SK-N-SH (cell line): ENCODE data around the gene TSSC4. TPM values are rescaled to one million over a fixed set of nuclear protein-coding genes. Genes with fewer than 3 reads are reported as not detected.

ENCODE experiments used
- CTCF ChIA-PET: fragments of 300-600, 350-600 bp; formaldehyde crosslinking; extraction: SDS; loops from one replicate; lab custom pipeline; 2021; lab: Yijun Ruan, JAX
- POLR2A ChIA-PET: fragments of 350-600 bp; sonication (Branson Sonifier 250); formaldehyde crosslinking; extraction: SDS; loops from one replicate; lab custom pipeline; 2020; ENCODE audit warnings: antibody characterized with exemption, inconsistent platforms; lab: Yijun Ruan, JAX
- DNase-seq: peaks from one replicate; pipeline ENCODE4 v3.0.0; 2012
- H2AFZ ChIP-seq: fragments of 200-600 bp; sonication (generic); 2 replicates; pipeline ENCODE4 v1.8.1; 2016; ENCODE audit warnings: antibody characterized with exemption, mild to moderate bottlenecking, low read depth
- H3F3A ChIP-seq: fragments of 200-600 bp; sonication (generic); replicated peaks from 2 replicates; pipeline ENCODE3; 2016; ENCODE audit warnings: antibody characterized with exemption, mild to moderate bottlenecking; ENCODE audit not compliant: insufficient read depth
- H3K27ac ChIP-seq, 2 experiments: fragments of 200-500 bp in 1 of 2; fragments of 200-600 bp in 1 of 2; sonication (Bioruptor generic) in 1 of 2; sonication (generic), shearing (Covaris generic) in 1 of 2; 2 replicates each; pipeline versions ENCODE4 v1.5.1 to v1.6.1; 2014 to 2016; ENCODE audit warnings: low read depth in 2 of 2, inconsistent platforms in 1 of 2, low read length in 1 of 2, mild to moderate bottlenecking in 1 of 2, mixed read lengths in 1 of 2
- H3K27me3 ChIP-seq: fragments of 200-600 bp; sonication (generic), shearing (Covaris generic); 2 replicates; pipeline ENCODE4 v1.6.1; 2016; ENCODE audit warnings: mixed run types; ENCODE audit not compliant: insufficient read depth
- H3K36me3 ChIP-seq, 2 experiments: fragments of 200-500 bp in 1 of 2; fragments of 200-600 bp in 1 of 2; sonication (Bioruptor generic) in 1 of 2; sonication (generic) in 1 of 2; replicated peaks in 1 of 2; 2 replicates each; pipeline versions ENCODE3 to v1.5.1; 2014 to 2016; ENCODE audit warnings: low read length in 1 of 2, mild to moderate bottlenecking in 1 of 2; ENCODE audit not compliant: insufficient read depth in 2 of 2, control insufficient read depth in 1 of 2
- H3K4me1 ChIP-seq, 2 experiments: fragments of 200-500 bp in 1 of 2; fragments of 200-600 bp in 1 of 2; sonication (Bioruptor generic) in 1 of 2; sonication (generic), shearing (Covaris generic) in 1 of 2; 2 replicates each; pipeline versions ENCODE4 v1.5.1 to v1.6.1; 2014 to 2016; ENCODE audit warnings: low read depth in 1 of 2, low read length in 1 of 2, mixed run types in 1 of 2; ENCODE audit not compliant: insufficient read depth in 2 of 2, control insufficient read depth in 1 of 2
- H3K4me2 ChIP-seq: fragments of 200-600 bp; sonication (generic), shearing (Covaris generic); 2 replicates; pipeline ENCODE4 v1.6.1; 2017; ENCODE audit warnings: mixed run types
- H3K4me3 ChIP-seq, 2 experiments: fragments of 200-500 bp in 1 of 2; fragments of 200-600 bp in 1 of 2; sonication (Bioruptor generic) in 1 of 2; sonication (generic), shearing (Covaris generic) in 1 of 2; 2 replicates each; pipeline versions ENCODE4 v1.5.1 to v1.8.1; 2014 to 2016; ENCODE audit warnings: low read depth in 2 of 2, inconsistent platforms in 1 of 2, low read length in 1 of 2, mild to moderate bottlenecking in 1 of 2, mixed read lengths in 1 of 2, moderate library complexity in 1 of 2
- H3K79me2 ChIP-seq: fragments of 200-600 bp; sonication (generic); 2 replicates; pipeline ENCODE4 v1.8.1; 2017; ENCODE audit warnings: mild to moderate bottlenecking; ENCODE audit not compliant: insufficient read depth
- H3K9ac ChIP-seq: fragments of 200-600 bp; sonication (generic); 2 replicates; pipeline ENCODE4 v1.6.1; 2017; ENCODE audit warnings: mixed run types
- H3K9me2 ChIP-seq: fragments of 200-600 bp; sonication (generic); 2 replicates; pipeline ENCODE4 v1.6.1; 2017; ENCODE audit warnings: mixed run types
- H3K9me3 ChIP-seq: fragments of 200-600 bp; sonication (generic); 2 replicates; pipeline ENCODE4 v1.6.1; 2017; ENCODE audit warnings: mixed run types, mild to moderate bottlenecking, moderate library complexity
- H4K20me1 ChIP-seq: fragments of 200-600 bp; sonication (generic); 2 replicates; pipeline ENCODE4 v1.6.1; 2017; ENCODE audit warnings: mild to moderate bottlenecking, mixed run types; ENCODE audit not compliant: insufficient read depth
- CHD2 ChIP-seq: fragments of 150-350 bp; IDR thresholded peaks from 2 replicates; pipeline ENCODE4 v1.6.1; 2018; ENCODE audit warnings: low read length; ENCODE audit not compliant: partially characterized antibody
- CTCF ChIP-seq: fragments of 200-600 bp; sonication (generic); IDR thresholded peaks from 2 replicates; pipeline ENCODE4 v1.6.1; 2017; ENCODE audit warnings: antibody characterized with exemption, mild to moderate bottlenecking, moderate library complexity
- ELF1 ChIP-seq: IDR thresholded peaks from 2 replicates; pipeline ENCODE4 v1.4.0; 2012
- EZH2phosphoT487 ChIP-seq: fragments of 200-600 bp; sonication (generic); IDR thresholded peaks from 2 replicates; pipeline ENCODE4 v1.6.1; 2017; ENCODE audit warnings: low read depth, mixed run types, mild to moderate bottlenecking, antibody characterized with exemption, moderate library complexity, borderline replicate concordance
- FOSL2 ChIP-seq: IDR thresholded peaks from 2 replicates; pipeline ENCODE4 v1.4.0; 2012; ENCODE audit warnings: low read depth, mild to moderate bottlenecking, moderate library complexity, borderline replicate concordance
- FOXM1 ChIP-seq: IDR thresholded peaks from 2 replicates; pipeline ENCODE4 v1.4.0; 2012; ENCODE audit warnings: low read depth, mild to moderate bottlenecking
- JUND ChIP-seq: IDR thresholded peaks from 2 replicates; pipeline ENCODE4 v1.4.0; 2012
- MAX ChIP-seq: IDR thresholded peaks from 2 replicates; pipeline ENCODE4 v1.4.0; 2012; ENCODE audit warnings: low read depth
- MXI1 ChIP-seq: IDR thresholded peaks from 2 replicates; pipeline ENCODE4 v1.6.1; 2012; ENCODE audit warnings: mild to moderate bottlenecking, low read depth, low read length, improper control_type of control experiment
- NRF1 ChIP-seq: IDR thresholded peaks from 2 replicates; pipeline ENCODE4 v1.6.1; 2012; ENCODE audit warnings: low read depth, mild to moderate bottlenecking, low read length
- RCOR1 ChIP-seq: fragments of 150-350 bp; IDR thresholded peaks from 2 replicates; pipeline ENCODE4 v1.6.1; 2017; ENCODE audit warnings: antibody characterized with exemption, low read length
- REST ChIP-seq: IDR thresholded peaks from 2 replicates; pipeline ENCODE4 v1.6.1; 2012; ENCODE audit warnings: mild to moderate bottlenecking, low read depth, low read length, moderate library complexity
- RFX5 ChIP-seq: IDR thresholded peaks from 2 replicates; pipeline ENCODE4 v1.6.1; 2012; ENCODE audit warnings: mild to moderate bottlenecking, improper control_type of control experiment, low read length
- USF1 ChIP-seq: IDR thresholded peaks from 2 replicates; pipeline ENCODE4 v1.4.0; 2012; ENCODE audit warnings: low read depth, borderline replicate concordance
- ZBTB33 ChIP-seq: IDR thresholded peaks from 2 replicates; pipeline ENCODE4 v1.4.0; 2012; ENCODE audit warnings: low read depth, borderline replicate concordance
- WGBS: methylation state at CpG from one replicate; pipeline ENCODE4 v1.1.6; 2017; ENCODE audit warnings: low lambda C conversion rate; 5-methylcytosine and 5-hydroxymethylcytosine counted together
- polyA plus RNA-seq, 3 experiments: library from polyadenylated mRNA; depleted of rRNA; stranded (reverse); fragments of >200 nt; gene quantifications; 2 replicates each; pipeline ENCODE4 v1.2.3, GENCODE V29; 2012

The TSSC4 gene
- polyA plus RNA-seq, 1 of the 3 experiments (the other 2 are of a cell fraction): 45.1 TPM

GRCh38 chr11:2394818-2395105, 5.8 kb upstream of the TSSC4 start:
- CTCF ChIA-PET: no interaction called here
- peaks cover 22% of the 10 kb centered on the region for H3K79me2 ChIP-seq
- POLR2A ChIA-PET: no interaction called here
- peaks cover 7% of the 10 kb centered on the region for H3F3A ChIP-seq
- no peaks in the 10 kb centered on the region for H3K9me2 ChIP-seq
- no peak for TF ChIP-seq USF1
- no peak for TF ChIP-seq ELF1
- TF ChIP-seq CTCF: no peak
- no peak for TF ChIP-seq NRF1
- no peak for TF ChIP-seq REST
- TF ChIP-seq FOSL2: no peak
- TF ChIP-seq JUND: no peak
- TF ChIP-seq MXI1: no peak
- TF ChIP-seq MAX: no peak
- TF ChIP-seq RCOR1: no peak
- TF ChIP-seq FOXM1: no peak
- TF ChIP-seq CHD2: no peak
- TF ChIP-seq RFX5: no peak
- TF ChIP-seq EZH2phosphoT487: no peak
- TF ChIP-seq ZBTB33: no peak
- no peak overlapping the region for H2AFZ ChIP-seq
- peaks cover 5 to 12% of the 10 kb centered on the region in 2 experiments; a peak in 1 of 4 replicates for H3K4me1 ChIP-seq
- peaks cover 39% of the 10 kb centered on the region for H4K20me1 ChIP-seq
- no peak overlapping the region for H3K4me3 ChIP-seq
- DNase-seq: no peak
- whole genome bisulfite sequencing: 92% methylated on average over 4 of the region's 8 CpGs
- peaks cover 8 to 52% of the 10 kb centered on the region in 2 experiments for H3K36me3 ChIP-seq
- no peak overlapping the region for H3K4me2 ChIP-seq
- H3K9me3 ChIP-seq: no peaks in the 10 kb centered on the region
- no peak overlapping the region for H3K27ac ChIP-seq
- no peaks in the 10 kb centered on the region for H3K27me3 ChIP-seq
- no peak overlapping the region for H3K9ac ChIP-seq
